ENCODE results near the gene AHI1. TPM values are rescaled to one million over a fixed set of nuclear protein-coding genes. Genes with fewer than 3 reads are reported as not detected.
"Not testable (repeated sequence)": the region's sequence is repeated elsewhere in the genome, so short reads cannot be mapped to it uniquely, and the experiment has no call there.

The AHI1 gene
- total RNA-seq, 1 donor from 2014 or later: 21.0 TPM

DNA sequence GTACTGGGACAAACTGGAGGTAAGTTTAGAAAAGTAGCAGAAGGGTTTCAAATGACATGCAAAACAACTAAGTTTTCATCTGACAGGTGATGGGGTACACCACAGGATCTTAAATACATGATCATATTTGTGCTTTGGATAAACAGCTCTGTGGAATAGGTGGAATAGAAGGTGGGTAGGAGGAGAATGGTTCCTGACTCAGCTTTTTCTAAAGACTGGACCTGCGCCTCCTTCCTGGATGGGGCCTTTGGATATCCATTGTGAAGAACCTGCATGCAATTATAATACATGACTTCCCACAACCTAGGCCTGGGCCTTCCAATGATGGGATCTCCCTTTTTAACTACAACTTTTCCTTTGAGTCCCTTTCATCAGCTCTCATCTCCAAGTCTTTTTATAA, 145.9 kb downstream of the AHI1 start:
- ChIA-PET POLR2A (no interaction called here), CTCF (no interaction called here)
- TF ChIP-seq, protein P1, sequence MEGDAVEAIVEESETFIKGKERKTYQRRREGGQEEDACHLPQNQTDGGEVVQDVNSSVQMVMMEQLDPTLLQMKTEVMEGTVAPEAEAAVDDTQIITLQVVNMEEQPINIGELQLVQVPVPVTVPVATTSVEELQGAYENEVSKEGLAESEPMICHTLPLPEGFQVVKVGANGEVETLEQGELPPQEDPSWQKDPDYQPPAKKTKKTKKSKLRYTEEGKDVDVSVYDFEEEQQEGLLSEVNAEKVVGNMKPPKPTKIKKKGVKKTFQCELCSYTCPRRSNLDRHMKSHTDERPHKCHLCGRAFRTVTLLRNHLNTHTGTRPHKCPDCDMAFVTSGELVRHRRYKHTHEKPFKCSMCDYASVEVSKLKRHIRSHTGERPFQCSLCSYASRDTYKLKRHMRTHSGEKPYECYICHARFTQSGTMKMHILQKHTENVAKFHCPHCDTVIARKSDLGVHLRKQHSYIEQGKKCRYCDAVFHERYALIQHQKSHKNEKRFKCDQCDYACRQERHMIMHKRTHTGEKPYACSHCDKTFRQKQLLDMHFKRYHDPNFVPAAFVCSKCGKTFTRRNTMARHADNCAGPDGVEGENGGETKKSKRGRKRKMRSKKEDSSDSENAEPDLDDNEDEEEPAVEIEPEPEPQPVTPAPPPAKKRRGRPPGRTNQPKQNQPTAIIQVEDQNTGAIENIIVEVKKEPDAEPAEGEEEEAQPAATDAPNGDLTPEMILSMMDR (IDR thresholded peaks at IDR 0.05): no peak
- ATAC-seq (ENCODE audit: low read depth) (no peak), DNase-seq (no peak)
- no peaks in the 10 kb centered on the region for H3K27me3 Mint-ChIP-seq
- no peaks in the 10 kb centered on the region for H3K9me3 Mint-ChIP-seq
- intact Hi-C loops (cut with micrococcal nuclease): no loop called here
- no peak overlapping the region for H3K4me3 Mint-ChIP-seq
- H3K36me3 Mint-ChIP-seq (ENCODE audit: low read depth): no peaks in the 10 kb centered on the region
- no peak overlapping the region for H3K27ac Mint-ChIP-seq
- H3K4me1 Mint-ChIP-seq: no peaks in the 10 kb centered on the region

DNA sequence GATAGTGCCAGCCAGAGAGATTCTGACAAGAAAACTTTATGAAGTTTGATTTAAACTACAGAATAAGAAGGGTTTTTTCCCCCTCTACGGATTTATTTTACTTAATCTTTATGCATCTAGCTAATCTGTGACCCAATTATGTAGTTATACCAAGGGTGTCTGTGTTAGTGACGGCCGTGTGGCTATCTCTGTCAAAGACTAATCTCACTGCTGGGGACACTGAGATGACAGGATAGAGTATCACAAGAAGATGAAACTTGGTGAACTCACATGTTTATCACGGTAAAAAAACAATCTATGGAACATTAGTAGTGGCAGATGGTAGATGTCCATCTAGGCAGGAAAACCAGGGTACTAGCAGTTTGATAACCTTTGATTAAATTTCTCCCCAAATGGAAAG, 149.7 kb downstream of the AHI1 start:
- ATAC-seq (ENCODE audit: low read depth): no peak
- Mint-ChIP-seq H3K27me3 (no peaks in the 10 kb centered on the region), H3K27ac (no peak overlapping the region), H3K36me3 (ENCODE audit: low read depth) (peaks cover 2% of the 10 kb centered on the region), H3K9me3 (no peaks in the 10 kb centered on the region), H3K4me1 (peaks cover 4% of the 10 kb centered on the region), H3K4me3 (no peak overlapping the region)
- TF ChIP-seq, protein P1 (IDR thresholded peaks at IDR 0.05): no peak
- ChIA-PET CTCF (no interaction called here), POLR2A (no interaction called here)
- DNase-seq: no peak
- intact Hi-C loops (cut with micrococcal nuclease): no loop called here

DNA sequence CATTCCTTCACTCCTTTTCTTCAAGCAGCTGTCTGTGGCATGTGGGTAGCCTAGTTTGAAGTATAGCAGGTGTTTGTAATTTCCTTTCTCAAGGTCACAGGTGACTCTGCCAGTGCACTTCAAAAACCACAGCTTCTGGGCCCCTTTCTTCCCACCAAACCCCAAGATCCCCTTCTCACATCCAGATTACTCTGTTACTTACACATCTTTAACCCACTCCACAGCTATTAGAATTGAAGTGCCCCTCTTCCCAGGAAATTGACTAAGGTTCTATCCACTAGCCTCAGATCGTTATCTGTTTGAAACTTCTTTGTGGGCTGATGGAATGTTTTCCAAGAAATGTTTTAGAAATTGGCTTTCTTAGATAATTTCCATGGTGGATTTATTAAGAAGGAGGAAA, 150.8 kb downstream of the AHI1 start:
- ChIA-PET CTCF (no interaction called here), POLR2A (no interaction called here)
- no peak overlapping the region for H3K4me3 Mint-ChIP-seq
- intact Hi-C loops (cut with micrococcal nuclease): no loop called here
- TF ChIP-seq, protein P1 (IDR thresholded peaks at IDR 0.05): no peak
- H3K36me3 Mint-ChIP-seq (ENCODE audit: low read depth): peaks cover 2% of the 10 kb centered on the region
- ATAC-seq (ENCODE audit: low read depth): no peak
- H3K27me3 Mint-ChIP-seq: no peaks in the 10 kb centered on the region
- peaks cover 7% of the 10 kb centered on the region for H3K4me1 Mint-ChIP-seq
- no peaks in the 10 kb centered on the region for H3K9me3 Mint-ChIP-seq
- no peak overlapping the region for H3K27ac Mint-ChIP-seq
- DNase-seq: no peak

DNA sequence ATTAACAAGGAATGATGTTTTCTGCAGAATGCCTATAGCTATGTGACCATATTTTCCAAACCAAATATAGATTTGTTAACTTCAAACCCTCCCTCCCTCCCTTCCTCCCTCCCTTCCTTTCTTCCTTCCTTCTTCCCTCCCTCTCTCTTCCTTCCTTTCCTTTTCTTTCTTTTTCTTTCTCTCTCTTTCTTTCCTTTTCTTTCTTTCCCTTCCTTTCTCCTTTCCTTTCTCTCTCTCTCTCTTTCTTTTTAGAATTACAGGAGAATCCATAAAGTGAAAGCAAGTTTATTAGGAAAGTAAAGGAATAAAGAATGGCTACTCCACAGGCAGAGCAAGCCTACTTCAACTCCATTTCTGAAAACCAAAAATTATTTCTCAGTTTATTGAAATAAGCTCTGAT, 153.0 kb downstream of the AHI1 start:
- Mint-ChIP-seq H3K27me3 (no peaks in the 10 kb centered on the region), H3K36me3 (ENCODE audit: low read depth) (peaks cover 4% of the 10 kb centered on the region), H3K9me3 (peaks cover 2% of the 10 kb centered on the region), H3K4me1 (peaks cover 7% of the 10 kb centered on the region), H3K4me3 (no peak overlapping the region), H3K27ac (no peak overlapping the region)
- ChIA-PET POLR2A (no interaction called here), CTCF (no interaction called here)
- intact Hi-C loops (cut with micrococcal nuclease): no loop called here
- TF ChIP-seq, protein P1 (IDR thresholded peaks at IDR 0.05): no peak
- ATAC-seq (ENCODE audit: low read depth): no peak
- DNase-seq: no peak

DNA sequence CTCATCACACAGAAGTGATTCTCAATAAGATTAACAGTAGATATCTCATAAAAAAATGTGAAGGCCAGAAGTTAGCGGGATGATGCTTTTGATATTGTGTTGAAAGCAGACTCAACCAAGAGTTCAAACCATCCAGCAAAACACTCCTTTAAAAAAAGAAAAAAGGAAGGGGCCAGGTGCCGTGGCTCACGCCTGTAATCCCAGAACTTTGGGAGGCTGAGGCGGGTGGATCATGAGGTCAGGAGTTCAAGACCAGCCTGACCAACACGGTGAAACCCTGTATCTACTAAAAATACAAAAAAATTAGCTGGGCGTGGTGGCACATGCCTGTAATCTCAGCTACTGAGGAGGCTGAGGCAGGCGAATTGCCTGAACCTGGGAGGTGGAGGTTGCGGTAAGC, 157.6 kb downstream of the AHI1 start:
- intact Hi-C loops (cut with micrococcal nuclease); POLR2A ChIA-PET; CTCF ChIA-PET; H3K4me3 Mint-ChIP-seq; H3K27ac Mint-ChIP-seq; ATAC-seq (ENCODE audit: low read depth); H3K4me1 Mint-ChIP-seq; H3K27me3 Mint-ChIP-seq; H3K36me3 Mint-ChIP-seq (ENCODE audit: low read depth); H3K9me3 Mint-ChIP-seq; DNase-seq: not testable (repeated sequence)

DNA sequence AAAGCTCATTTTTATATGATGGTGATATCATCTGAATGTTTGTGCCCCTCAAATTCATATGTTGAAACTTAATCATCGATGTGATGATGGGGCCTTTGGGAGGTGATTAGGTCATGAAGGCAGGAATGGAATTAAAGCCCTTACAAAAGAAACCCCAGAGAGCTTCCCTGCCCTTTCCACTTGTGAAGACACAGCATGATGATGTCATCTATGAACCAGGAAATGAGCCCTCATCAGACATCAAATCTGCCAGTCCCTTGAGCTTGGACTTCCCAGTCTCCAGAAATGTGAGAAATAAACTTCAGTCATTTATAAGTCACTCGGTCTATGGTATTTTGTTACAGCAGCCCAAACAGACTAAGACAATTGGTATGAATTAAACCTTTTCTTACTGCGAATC, 163.4 kb downstream of the AHI1 start:
- Mint-ChIP-seq H3K36me3 (ENCODE audit: low read depth) (no peaks in the 10 kb centered on the region), H3K4me3 (no peak overlapping the region), H3K4me1 (no peaks in the 10 kb centered on the region), H3K27ac (no peak overlapping the region), H3K27me3 (no peaks in the 10 kb centered on the region), H3K9me3 (no peaks in the 10 kb centered on the region)
- DNase-seq: no peak
- TF ChIP-seq, protein P1 (IDR thresholded peaks at IDR 0.05): no peak
- ATAC-seq (ENCODE audit: low read depth): no peak
- CTCF ChIA-PET: no interaction called here
- POLR2A ChIA-PET: no interaction called here
- intact Hi-C loops (cut with micrococcal nuclease): no loop called here
